Measurements from ENCODE around the gene HLA-F.

HLA-F gene

GRCh38 chr6:29744131-29744530 is 20.9 kb downstream of the HLA-F start:
- no peak for DNase-seq (ENCODE audit: low read depth)

- DNase-seq (ENCODE audit: low read depth) = no peak
Observed at GRCh38 chr6:29744621-29745020, 21.4 kb downstream of the HLA-F start.

- DNase-seq (ENCODE audit: low read depth) = no peak
Observed at GRCh38 chr6:29745386-29745785, 22.2 kb downstream of the HLA-F start.

- DNase-seq (ENCODE audit: low read depth) = no peak
Observed at GRCh38 chr6:29745855-29746449, 22.7 kb downstream of the HLA-F start.

- no peak for DNase-seq (ENCODE audit: low read depth)
Observed at GRCh38 chr6:29746846-29747687, 23.8 kb downstream of the HLA-F start.

- DNase-seq (ENCODE audit: low read depth) = no peak
Observed at GRCh38 chr6:29747688-29748250, 24.5 kb downstream of the HLA-F start.

GRCh38 chr6:29748391-29749307 is 25.4 kb downstream of the HLA-F start:
- DNase-seq (ENCODE audit: low read depth) = peak; percentile 71

GRCh38 chr6:29749308-29749662 is 26.1 kb downstream of the HLA-F start:
- DNase-seq (ENCODE audit: low read depth) = no peak

- no peak for DNase-seq (ENCODE audit: low read depth)
Observed at GRCh38 chr6:29749668-29750067, 26.4 kb downstream of the HLA-F start.

GRCh38 chr6:29750709-29751108 is 27.5 kb downstream of the HLA-F start:
- DNase-seq (ENCODE audit: low read depth) = no peak

- no peak for DNase-seq (ENCODE audit: low read depth)
Observed at GRCh38 chr6:29751480-29751879, 28.2 kb downstream of the HLA-F start.

GRCh38 chr6:29752451-29753308 is 29.4 kb downstream of the HLA-F start:
- peak; percentile 68 for DNase-seq (ENCODE audit: low read depth)

GRCh38 chr6:29753309-29753644 is 30.0 kb downstream of the HLA-F start:
- no peak for DNase-seq (ENCODE audit: low read depth)

GRCh38 chr6:29755295-29755871 is 32.1 kb downstream of the HLA-F start:
- DNase-seq (ENCODE audit: low read depth) = no peak

GRCh38 chr6:29757282-29757681 is 34.0 kb downstream of the HLA-F start:
- no peak for DNase-seq (ENCODE audit: low read depth)

- DNase-seq (ENCODE audit: low read depth) = no peak
Observed at GRCh38 chr6:29757701-29758293, 34.6 kb downstream of the HLA-F start.

- no peak for DNase-seq (ENCODE audit: low read depth)
Observed at GRCh38 chr6:29758761-29759160, 35.5 kb downstream of the HLA-F start.

GRCh38 chr6:29759457-29759856 is 36.2 kb downstream of the HLA-F start:
- DNase-seq (ENCODE audit: low read depth) = no peak

GRCh38 chr6:29760328-29760727 is 37.1 kb downstream of the HLA-F start:
- DNase-seq (ENCODE audit: low read depth) = no peak

- DNase-seq (ENCODE audit: low read depth) = no peak
Observed at GRCh38 chr6:29762051-29762450, 38.8 kb downstream of the HLA-F start.

- no peak for DNase-seq (ENCODE audit: low read depth)
Observed at GRCh38 chr6:29762781-29763214, 39.6 kb downstream of the HLA-F start.
